HG03565 (cell line): ENCODE results near the gene DCAF7.

ENCODE experiments used
- ATAC-seq: cut with Tn5 transposase; IDR thresholded peaks from one replicate; pipeline ENCODE4 v1.9.1; 2021; ENCODE audit warnings: mild to moderate bottlenecking, moderate library complexity; ENCODE audit not compliant: unreplicated experiment

Gene DCAF7

DNA sequence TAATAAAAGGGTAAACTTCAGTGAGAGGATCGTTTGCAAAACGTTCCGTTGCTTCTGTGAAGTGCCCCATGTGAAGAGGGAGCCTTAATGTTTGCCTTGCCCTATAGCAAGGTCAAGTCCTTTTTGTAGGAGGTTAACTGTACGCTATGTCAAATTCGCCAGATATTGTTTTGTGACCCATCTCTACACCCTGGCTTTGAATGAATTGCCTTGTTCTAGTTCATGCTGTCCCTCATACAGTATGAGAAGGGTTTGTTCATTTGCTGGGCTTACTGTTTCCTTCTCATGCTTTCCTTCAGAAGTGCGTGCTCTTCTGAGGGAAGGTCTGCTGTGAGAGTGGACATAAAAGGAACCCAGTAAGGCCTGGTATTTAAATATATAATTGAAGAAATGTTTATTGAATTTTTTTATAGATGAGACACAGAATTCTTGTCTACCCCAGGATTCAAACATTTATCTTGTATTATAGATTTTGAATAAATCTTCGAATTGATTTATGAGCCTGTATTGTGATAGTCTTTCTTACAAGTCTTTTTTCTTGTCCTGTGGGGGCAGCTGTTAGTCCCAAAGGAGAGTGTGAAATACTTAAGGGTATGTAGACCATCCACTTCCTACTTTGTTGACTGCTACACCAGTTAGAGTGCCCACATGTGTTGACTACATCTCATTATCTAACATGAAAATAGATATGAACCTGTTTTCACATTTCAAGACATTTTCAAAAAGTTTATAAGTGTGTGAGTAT is 73.7 kb downstream of the DCAF7 start:
- ATAC-seq, result no peak

- no peak for ATAC-seq
Measured at GRCh38 chr17:63624531-63624880, 74.2 kb downstream of the DCAF7 start.

DNA sequence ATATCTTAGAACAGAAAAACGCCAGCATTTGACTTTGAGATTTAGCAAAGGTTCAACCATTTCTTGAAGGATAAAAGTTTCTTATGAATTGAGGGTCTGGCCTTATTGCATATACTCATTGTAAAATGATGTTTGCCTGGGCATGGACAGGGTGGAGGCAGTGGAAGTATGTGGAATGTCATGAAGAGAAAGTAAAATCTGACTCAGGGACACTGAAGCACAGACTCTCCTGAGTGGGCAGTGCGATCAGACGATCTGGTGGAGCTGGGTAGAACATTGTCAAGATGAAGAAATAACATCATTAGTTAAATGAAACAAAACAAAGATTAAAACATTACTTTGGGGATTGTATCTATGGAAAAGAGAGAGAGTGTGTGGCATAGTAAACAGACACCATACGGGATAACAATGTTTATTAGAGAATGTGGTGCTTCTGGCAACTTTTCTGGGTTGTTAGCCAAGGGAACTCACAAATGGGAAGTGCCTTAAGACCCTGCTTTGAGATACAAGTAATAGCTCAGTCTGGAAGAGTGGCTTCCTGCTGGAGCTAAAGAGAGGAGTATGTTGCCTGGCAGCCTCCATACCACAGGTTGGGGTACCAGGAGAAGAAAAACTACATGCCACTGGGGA is 76.4 kb downstream of the DCAF7 start:
- ATAC-seq, result no peak

GRCh38 chr17:63629627-63630026 is 79.3 kb downstream of the DCAF7 start:
- no peak for ATAC-seq

- no peak for ATAC-seq
Measured at GRCh38 chr17:63631062-63631461, 80.8 kb downstream of the DCAF7 start.

DNA sequence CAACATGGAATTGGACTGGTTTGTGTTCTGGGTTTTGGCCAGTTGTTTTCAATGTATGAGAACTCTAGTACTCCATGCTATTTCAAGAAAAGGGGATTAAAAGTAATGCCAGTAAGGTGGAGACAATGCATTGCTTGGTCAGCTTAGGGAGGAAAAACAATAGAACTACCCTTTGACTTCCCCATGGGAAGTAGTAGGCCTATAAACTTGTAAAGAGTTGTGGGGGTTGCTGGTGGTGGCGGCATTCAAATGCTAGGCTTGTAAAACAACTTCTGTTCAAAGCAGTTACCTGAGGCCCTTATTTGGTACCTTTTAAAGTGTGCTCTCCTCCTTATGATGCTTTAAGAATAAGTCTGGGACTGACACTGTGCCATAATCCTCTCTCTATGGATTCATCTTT is 81.3 kb downstream of the DCAF7 start:
- ATAC-seq, result no peak

- no peak for ATAC-seq
Measured at GRCh38 chr17:63633742-63634141, 83.5 kb downstream of the DCAF7 start.

DNA sequence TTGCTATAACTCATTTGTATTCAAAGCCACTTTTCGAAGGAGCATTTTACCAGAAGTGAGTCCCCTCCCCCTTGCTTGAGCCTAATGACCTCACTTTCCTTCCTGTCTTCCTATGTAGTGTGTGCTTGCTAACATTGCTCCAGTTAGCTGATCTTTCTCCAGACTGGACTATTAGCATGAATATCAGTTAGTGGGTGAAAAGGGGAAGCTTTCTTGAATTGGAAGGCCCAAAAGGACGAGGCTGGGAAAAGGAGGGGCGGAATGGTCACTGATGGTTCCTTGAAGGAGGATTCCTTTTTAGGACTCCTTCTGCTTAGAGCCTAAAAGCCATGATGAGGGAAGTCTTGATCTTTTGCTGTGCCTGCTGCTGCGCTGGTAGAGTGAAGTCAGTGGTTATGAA is 83.9 kb downstream of the DCAF7 start:
- ATAC-seq, result no peak

- ATAC-seq, result no peak
Measured at GRCh38 chr17:63634816-63635215, 84.5 kb downstream of the DCAF7 start.

- ATAC-seq, result no peak
Measured at GRCh38 chr17:63635290-63635689, 85.0 kb downstream of the DCAF7 start.

- ATAC-seq, result no peak
Measured at GRCh38 chr17:63635787-63636186, 85.5 kb downstream of the DCAF7 start.

DNA sequence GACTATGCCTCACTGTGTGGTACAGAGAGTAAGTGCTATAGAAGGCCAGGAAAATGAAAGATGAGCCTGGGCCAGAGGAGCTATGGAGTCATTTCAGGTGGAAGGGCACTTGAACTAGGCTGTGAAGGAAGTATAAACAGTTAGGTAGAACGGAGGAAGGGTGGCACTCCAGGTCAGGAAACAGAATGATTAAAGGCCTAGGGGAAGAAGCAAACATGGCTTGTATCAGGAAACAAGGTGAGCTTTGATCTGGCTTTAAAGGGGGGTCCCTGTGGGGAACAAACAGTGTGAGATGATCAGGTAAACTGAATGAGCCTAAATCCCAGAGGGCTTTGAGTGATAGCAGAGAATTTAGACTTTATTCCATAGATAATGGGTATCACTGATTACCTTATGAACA is 88.8 kb downstream of the DCAF7 start:
- ATAC-seq, result no peak

DNA sequence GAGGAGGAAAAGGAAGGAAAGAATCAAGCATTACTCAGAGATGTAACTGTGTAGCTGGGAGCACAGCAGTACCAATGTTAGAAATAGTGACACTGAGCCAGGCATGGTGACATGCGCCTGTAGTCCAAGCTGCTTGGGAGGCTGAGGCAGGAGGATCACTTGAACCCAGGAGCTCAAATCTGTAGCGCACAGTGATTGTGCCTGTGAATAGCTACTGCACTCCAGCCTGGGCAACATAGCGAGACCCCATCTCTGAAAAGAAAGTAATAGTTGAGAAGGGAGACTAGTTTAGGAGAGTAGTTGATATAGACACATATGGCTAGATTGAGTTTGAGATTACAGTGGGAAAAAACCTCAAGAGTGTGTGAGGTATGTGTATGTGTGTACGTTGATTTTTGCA is 89.8 kb downstream of the DCAF7 start:
- ATAC-seq, result no peak

DNA sequence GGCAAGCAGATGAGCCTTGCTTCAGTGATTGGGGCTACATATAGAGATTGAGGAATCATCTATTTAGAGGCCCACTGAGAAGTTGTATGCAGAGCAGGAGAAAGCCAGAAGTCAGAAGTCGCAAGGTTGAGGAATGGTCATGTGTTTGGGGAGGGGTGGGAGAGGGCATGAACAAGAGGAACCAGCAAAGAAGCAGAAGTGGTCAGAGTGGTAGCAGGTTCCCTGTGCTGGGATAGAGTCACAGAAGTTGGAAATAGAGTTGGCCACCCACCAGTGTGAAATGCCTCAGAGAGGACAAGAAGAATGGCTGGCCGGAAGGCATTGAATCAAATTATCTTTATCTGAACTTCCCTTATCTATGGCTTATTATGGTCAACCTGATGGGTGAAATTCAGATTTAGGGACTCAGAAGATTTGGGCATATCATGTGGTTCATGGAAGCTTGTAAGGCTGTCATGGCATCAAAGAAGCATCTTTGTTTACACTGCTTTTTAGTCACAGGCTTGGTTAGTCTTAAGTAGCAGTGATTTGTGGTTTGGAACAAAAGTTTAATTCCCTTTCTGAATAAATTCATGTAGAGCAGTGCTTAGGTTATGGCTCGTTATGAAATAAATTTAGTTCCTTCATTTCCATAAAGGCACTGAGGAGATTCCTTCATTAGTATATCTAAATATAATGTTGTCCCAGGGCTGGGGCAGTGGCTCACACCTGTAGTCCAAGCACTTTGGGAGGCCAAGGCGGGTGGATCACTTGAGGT is 91.6 kb downstream of the DCAF7 start:
- ATAC-seq, result no peak
